ENCODE results near the gene DISC1.

Gene DISC1

DNA sequence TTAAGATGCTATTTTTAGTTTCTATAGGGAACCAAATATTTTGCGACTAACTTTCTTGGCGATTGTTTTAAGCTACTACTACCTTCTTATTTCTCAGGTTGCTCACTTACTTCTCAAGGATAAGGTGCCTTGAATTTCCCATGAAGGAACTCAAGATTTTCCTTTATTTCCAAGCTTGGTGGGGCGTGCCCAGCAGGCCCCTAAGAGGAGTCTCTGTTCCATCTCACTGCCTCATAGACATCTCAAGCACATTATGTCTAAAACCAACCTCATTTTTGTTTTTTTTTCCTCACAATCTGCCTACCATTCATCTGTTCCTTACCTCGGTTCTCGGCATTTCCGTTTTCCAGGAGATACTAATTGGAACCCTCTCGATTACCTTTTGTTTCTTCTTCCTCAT, 421.9 kb downstream of the DISC1 start:
- no peak overlapping the region for H3K4me3 ChIP-seq (replicated peaks in 1 of 2; ENCODE audit: low read depth in 2 of 2, low read length in 2 of 2)
- TF ChIP-seq, protein P1, sequence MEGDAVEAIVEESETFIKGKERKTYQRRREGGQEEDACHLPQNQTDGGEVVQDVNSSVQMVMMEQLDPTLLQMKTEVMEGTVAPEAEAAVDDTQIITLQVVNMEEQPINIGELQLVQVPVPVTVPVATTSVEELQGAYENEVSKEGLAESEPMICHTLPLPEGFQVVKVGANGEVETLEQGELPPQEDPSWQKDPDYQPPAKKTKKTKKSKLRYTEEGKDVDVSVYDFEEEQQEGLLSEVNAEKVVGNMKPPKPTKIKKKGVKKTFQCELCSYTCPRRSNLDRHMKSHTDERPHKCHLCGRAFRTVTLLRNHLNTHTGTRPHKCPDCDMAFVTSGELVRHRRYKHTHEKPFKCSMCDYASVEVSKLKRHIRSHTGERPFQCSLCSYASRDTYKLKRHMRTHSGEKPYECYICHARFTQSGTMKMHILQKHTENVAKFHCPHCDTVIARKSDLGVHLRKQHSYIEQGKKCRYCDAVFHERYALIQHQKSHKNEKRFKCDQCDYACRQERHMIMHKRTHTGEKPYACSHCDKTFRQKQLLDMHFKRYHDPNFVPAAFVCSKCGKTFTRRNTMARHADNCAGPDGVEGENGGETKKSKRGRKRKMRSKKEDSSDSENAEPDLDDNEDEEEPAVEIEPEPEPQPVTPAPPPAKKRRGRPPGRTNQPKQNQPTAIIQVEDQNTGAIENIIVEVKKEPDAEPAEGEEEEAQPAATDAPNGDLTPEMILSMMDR (IDR thresholded peaks at IDR 0.05; ENCODE audit: low read depth, low read length) = no peak
- DNase-seq (ENCODE audit: low read depth in 2 of 2) = no peak

DNA sequence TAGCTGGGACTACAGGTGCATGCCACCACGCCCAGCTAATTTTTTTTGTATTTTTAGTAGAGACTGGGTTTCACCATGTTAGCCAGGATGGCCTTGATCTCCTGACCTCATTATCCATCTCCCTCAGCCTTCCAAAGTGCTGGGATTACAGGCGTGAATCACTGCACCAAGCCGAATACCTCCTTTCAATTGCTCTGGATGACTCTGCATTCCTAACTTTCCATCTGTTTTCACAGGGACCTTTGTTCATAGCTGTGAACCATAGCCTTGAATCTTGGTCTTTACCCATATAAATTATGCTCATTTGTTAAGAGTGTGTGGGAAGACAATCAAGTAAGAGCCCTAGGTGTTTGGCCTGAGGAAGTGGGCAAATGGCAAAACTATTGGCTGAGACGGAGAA, 422.7 kb downstream of the DISC1 start:
- no peak overlapping the region for H3K4me3 ChIP-seq (replicated peaks in 1 of 2; ENCODE audit: low read depth in 2 of 2, low read length in 2 of 2)
- no peak for DNase-seq (ENCODE audit: low read depth in 2 of 2)
- TF ChIP-seq, protein P1 (IDR thresholded peaks at IDR 0.05; ENCODE audit: low read depth, low read length) = no peak

DNA sequence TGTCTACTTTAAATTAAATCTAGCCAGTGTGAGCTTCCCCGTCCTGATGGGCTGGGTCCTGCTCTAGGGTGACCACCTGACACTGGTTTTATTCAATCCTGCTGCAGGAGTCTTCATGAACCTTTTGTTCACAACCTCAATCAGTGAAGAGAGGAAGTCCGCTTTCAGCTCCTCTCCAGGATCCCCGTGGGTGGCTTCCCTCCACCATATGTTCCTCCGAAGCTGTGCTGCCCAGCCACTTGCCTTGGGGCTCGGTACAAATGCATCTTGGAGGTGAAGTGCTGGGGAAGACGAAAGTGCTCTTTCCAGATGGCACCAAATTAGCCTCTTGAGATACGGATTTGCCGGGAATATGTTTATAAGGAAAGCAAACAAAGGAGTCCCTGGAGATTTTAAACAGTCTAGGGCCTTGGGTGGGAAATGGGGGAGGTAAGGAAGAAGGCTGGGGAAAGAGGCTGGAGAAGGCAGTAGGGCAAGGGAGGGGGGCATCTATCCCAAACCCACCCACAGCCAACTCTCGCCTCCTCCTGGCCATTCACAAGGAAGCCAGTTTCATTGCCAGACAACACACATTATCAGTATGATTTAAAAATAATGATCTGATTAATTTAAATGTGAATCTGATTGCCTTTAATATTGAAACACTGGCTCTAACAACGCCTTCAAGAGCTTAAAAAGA, 430.8 kb downstream of the DISC1 start:
- no peak overlapping the region for H3K4me3 ChIP-seq (replicated peaks in 1 of 2; ENCODE audit: low read depth in 2 of 2, low read length in 2 of 2)
- no peak for DNase-seq (ENCODE audit: low read depth in 2 of 2)
- TF ChIP-seq, protein P1 (IDR thresholded peaks at IDR 0.05; ENCODE audit: low read depth, low read length) = no peak

DNA sequence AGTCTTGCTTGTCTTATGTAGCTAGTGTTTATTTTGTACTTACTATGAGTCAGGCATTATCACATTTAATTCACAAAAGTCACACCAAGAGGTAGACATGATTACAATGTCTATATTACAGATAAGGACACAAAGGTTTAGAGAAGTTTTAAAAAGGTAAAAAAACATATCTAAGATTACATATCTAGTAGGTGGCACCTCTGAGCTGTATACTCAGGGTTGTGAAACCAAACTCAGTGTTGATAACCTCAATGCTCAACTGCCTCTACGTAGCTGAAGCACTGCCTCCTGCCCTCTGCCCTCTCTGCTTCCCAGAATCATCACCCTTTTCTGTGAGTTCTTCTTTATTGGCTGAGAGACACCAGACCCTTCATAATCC, 431.3 kb downstream of the DISC1 start:
- DNase-seq (ENCODE audit: low read depth in 2 of 2) = no peak
- H3K4me3 ChIP-seq (replicated peaks in 1 of 2; ENCODE audit: low read depth in 2 of 2, low read length in 2 of 2) = no peak overlapping the region
- TF ChIP-seq, protein P1 (IDR thresholded peaks at IDR 0.05; ENCODE audit: low read depth, low read length) = no peak

DNA sequence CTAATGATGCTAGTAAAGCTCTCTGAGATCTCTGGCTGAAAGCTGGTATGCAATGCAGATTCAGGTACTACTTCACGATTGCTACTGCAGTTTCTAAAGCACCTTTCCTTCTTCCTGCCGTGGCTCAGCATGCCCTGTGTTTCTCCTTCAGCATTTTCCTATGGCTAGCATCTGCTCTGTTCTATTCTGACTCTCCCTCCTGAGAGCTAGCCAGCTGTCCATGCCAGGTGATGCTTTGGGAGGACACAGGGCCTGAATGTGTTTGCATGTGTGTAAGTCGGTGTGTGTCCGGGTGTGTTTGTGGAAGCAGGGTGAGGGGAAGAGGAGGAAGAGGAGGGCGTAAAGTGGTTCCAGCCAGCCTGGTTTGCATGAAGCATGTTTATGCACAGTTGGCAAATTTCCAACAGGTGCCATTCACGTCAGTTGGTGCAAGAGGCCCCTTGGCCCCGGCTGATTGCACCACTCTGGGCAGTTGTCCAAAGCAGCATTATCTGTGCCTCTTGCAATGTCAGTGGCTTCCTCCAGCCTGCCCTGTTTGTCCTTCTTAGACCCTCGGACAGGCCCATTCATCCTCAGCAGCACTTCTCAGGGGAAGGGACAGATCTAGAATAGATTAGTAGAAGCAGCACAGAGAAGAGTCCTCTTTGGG, 433.3 kb downstream of the DISC1 start:
- H3K4me3 ChIP-seq (replicated peaks in 1 of 2; ENCODE audit: low read depth in 2 of 2, low read length in 2 of 2) = no peak overlapping the region
- TF ChIP-seq, protein P1 (IDR thresholded peaks at IDR 0.05; ENCODE audit: low read depth, low read length) = no peak
- no peak for DNase-seq (ENCODE audit: low read depth in 2 of 2)

DNA sequence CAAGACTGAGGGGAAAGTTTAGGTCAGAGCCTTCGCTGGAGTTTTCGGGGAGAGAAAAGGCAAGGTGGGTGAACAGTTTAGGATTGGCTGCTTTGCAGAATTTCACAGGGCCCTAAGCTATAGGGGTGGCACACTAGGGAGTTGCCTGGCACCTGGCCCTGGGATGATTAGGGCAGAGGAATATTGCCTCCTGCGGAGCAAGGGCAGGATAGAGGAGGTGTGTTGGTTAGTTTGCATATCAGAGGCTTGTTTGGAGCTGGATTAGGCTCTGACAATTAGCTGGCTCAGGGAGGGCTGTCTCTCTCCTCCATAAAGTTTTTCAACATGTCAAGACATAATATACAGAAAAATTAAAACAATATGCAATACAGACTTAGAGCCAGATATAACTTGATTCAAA, 436.4 kb downstream of the DISC1 start:
- H3K4me3 ChIP-seq (replicated peaks in 1 of 2; ENCODE audit: low read depth in 2 of 2, low read length in 2 of 2) = no peak overlapping the region
- TF ChIP-seq, protein P1 (IDR thresholded peaks at IDR 0.05; ENCODE audit: low read depth, low read length) = no peak
- DNase-seq (ENCODE audit: low read depth in 2 of 2) = no peak

Measured in cardiac fibroblast (primary cell).